GM23248 (cell line): Measurements from ENCODE around the gene CAMTA1.

ENCODE experiments used
- EZH2 ChIP-seq: fragments of 200-600 bp; sonication (generic); IDR thresholded peaks from 2 replicates; pipeline ENCODE4 v1.6.1; 2018; ENCODE audit warnings: antibody characterized with exemption, mild to moderate bottlenecking; ENCODE audit not compliant: insufficient read depth, poor library complexity, severe bottlenecking
- EZH2phosphoT487 ChIP-seq: fragments of 200-600 bp; sonication (generic); IDR thresholded peaks from 2 replicates; pipeline ENCODE4 v1.6.1; 2018; ENCODE audit warnings: antibody characterized with exemption, moderate library complexity, mild to moderate bottlenecking, low read depth; ENCODE audit not compliant: insufficient read depth

- TF ChIP-seq EZH2phosphoT487, result no peak
- TF ChIP-seq EZH2, result no peak
These were observed 637.7 kb downstream of the CAMTA1 start for GRCh38 chr1:7422966-7423365.
